ENCODE measurements around the gene ZNF436.
"Not testable (repeated sequence)": the region's sequence is repeated elsewhere in the genome, so short reads cannot be mapped to it uniquely, and the experiment has no call there.

ZNF436 gene

GRCh38 chr1:23330846-23331245 lies 38.8 kb downstream of the ZNF436 start:
- Mint-ChIP-seq H3K27ac (no peak overlapping the region), H3K4me3 (no peak overlapping the region), H3K9me3 (ENCODE audit: low read depth) (no peaks in the 10 kb centered on the region), H3K27me3 (no peaks in the 10 kb centered on the region), H3K36me3 (peaks cover 11% of the 10 kb centered on the region), H3K4me1 (ENCODE audit: low read depth) (peaks cover 42% of the 10 kb centered on the region)

- Mint-ChIP-seq H3K27me3 (no peaks in the 10 kb centered on the region), H3K27ac (no peak overlapping the region), H3K4me3 (no peak overlapping the region), H3K9me3 (ENCODE audit: low read depth) (no peaks in the 10 kb centered on the region), H3K4me1 (ENCODE audit: low read depth) (peaks cover 40% of the 10 kb centered on the region), H3K36me3 (peaks cover 12% of the 10 kb centered on the region)
Observed at GRCh38 chr1:23325393-23325792, 44.2 kb downstream of the ZNF436 start.

GRCh38 chr1:23322770-23323169 lies 46.9 kb downstream of the ZNF436 start:
- Mint-ChIP-seq H3K4me3 (no peak overlapping the region), H3K36me3 (peaks cover 14% of the 10 kb centered on the region), H3K27me3 (no peaks in the 10 kb centered on the region), H3K4me1 (ENCODE audit: low read depth) (peaks cover 33% of the 10 kb centered on the region), H3K9me3 (ENCODE audit: low read depth) (no peaks in the 10 kb centered on the region), H3K27ac (no peak overlapping the region)

- H3K27me3 Mint-ChIP-seq; H3K9me3 Mint-ChIP-seq (ENCODE audit: low read depth); H3K27ac Mint-ChIP-seq; H3K4me3 Mint-ChIP-seq; H3K36me3 Mint-ChIP-seq; H3K4me1 Mint-ChIP-seq (ENCODE audit: low read depth): not testable (repeated sequence)
Observed at GRCh38 chr1:23310280-23310679, 59.4 kb downstream of the ZNF436 start.

Data from activated naive CD8-positive, alpha-beta T cell (primary cell).